ENCODE measurements around the gene ZBTB25. TPM values are rescaled to one million over a fixed set of nuclear protein-coding genes. Genes with fewer than 3 reads are reported as not detected.

Gene ZBTB25
- polyA plus RNA-seq, 3 donors = 2.6 to 4.0 (median 3.8) TPM

- no peak overlapping the region for H3K27ac ChIP-seq (ENCODE audit: low read depth, low read length)
- 91 to 97% (median 92%) methylated on average over 5 of the region's 5 CpGs for WGBS, 3 donors
Observed at GRCh38 chr14:64417055-64417770, 86.4 kb downstream of the ZBTB25 start.

- WGBS, 3 donors = 77 to 90% (median 85%) methylated on average over 3 of the region's 3 CpGs
- H3K27ac ChIP-seq (ENCODE audit: low read depth, low read length) = no peak overlapping the region
Observed at GRCh38 chr14:64416348-64416932, 87.2 kb downstream of the ZBTB25 start.

GRCh38 chr14:64412237-64412636, 91.4 kb downstream of the ZBTB25 start:
- 93 to 96% (median 93%) methylated on average over 1 of the region's 1 CpG for WGBS, 3 donors

GRCh38 chr14:64411001-64411400, 92.6 kb downstream of the ZBTB25 start:
- no peak overlapping the region for H3K27ac ChIP-seq (ENCODE audit: low read depth, low read length)
- WGBS, 3 donors = 90 to 96% (median 96%) methylated on average over 4 of the region's 4 CpGs

More at GRCh38 chr14:64412237-64412636, 91.4 kb downstream of the ZBTB25 start:
- no peak overlapping the region for H3K27ac ChIP-seq (ENCODE audit: low read depth, low read length)

- H3K27ac ChIP-seq (ENCODE audit: low read depth, low read length) = no peak overlapping the region
- 83 to 89% (median 85%) methylated on average over 5 of the region's 5 CpGs for WGBS, 3 donors
Observed at GRCh38 chr14:64410084-64410774, 93.4 kb downstream of the ZBTB25 start.

GRCh38 chr14:64409126-64409920, 94.3 kb downstream of the ZBTB25 start:
- 86 to 95% (median 86%) methylated on average over 7 of the region's 7 CpGs for WGBS, 3 donors
- no peak overlapping the region for H3K27ac ChIP-seq (ENCODE audit: low read depth, low read length)

- WGBS, 3 donors = 98 to 100% (median 100%) methylated on average over 2 of the region's 2 CpGs
- H3K27ac ChIP-seq (ENCODE audit: low read depth, low read length) = no peak overlapping the region
Observed at GRCh38 chr14:64407329-64407728, 96.3 kb downstream of the ZBTB25 start.

- 58 to 96% (median 94%) methylated on average over 4 of the region's 4 CpGs for WGBS, 3 donors
- no peak overlapping the region for H3K27ac ChIP-seq (ENCODE audit: low read depth, low read length)
Observed at GRCh38 chr14:64405295-64405694, 98.3 kb downstream of the ZBTB25 start.

GRCh38 chr14:64401949-64402348, 101.7 kb downstream of the ZBTB25 start:
- WGBS, 3 donors = 64 to 76% (median 66%) methylated on average over 1 of the region's 1 CpG
- no peak overlapping the region for H3K27ac ChIP-seq (ENCODE audit: low read depth, low read length)

GRCh38 chr14:64400829-64401459, 102.7 kb downstream of the ZBTB25 start:
- 84 to 93% (median 88%) methylated on average over 6 of the region's 6 CpGs for WGBS, 3 donors
- no peak overlapping the region for H3K27ac ChIP-seq (ENCODE audit: low read depth, low read length)

Other genes starting within 250 kb of the ZBTB25 start
- 1 to 10 TPM in 1 of 3 donors, under 1 TPM in 2; 0.13 to 2.0 (median 0.22) TPM for gene ESR2, start 209.5 kb downstream of the ZBTB25 start, polyA plus RNA-seq
- 10 to 100 TPM; 25.8 to 95.2 (median 43.2) TPM for gene MTHFD1, start 115.5 kb downstream of the ZBTB25 start, polyA plus RNA-seq
- gene AKAP5, start 38.3 kb downstream of the ZBTB25 start, polyA plus RNA-seq = under 1 TPM; 0.06 to 0.16 (median 0.11) TPM
- gene ZBTB1, start 932 bp upstream of the ZBTB25 start, polyA plus RNA-seq = 10 to 100 TPM in 2 of 3 donors, 1 to 10 TPM in 1; 7.8 to 21.0 (median 19.3) TPM
- 1 to 10 TPM; 2.9 to 7.3 (median 6.0) TPM for gene HSPA2, start 36.9 kb upstream of the ZBTB25 start, polyA plus RNA-seq
- 1 to 10 TPM in 2 of 3 donors, under 1 TPM in 1; 0.89 to 7.9 (median 1.0) TPM for gene PPP1R36, start 46.1 kb upstream of the ZBTB25 start, polyA plus RNA-seq
- gene PLEKHG3, start 200.6 kb upstream of the ZBTB25 start, polyA plus RNA-seq = 10 to 100 TPM; 17.8 to 23.5 (median 21.3) TPM

All from adipose tissue (tissue), 3 donors.